ENCODE results near the gene FZD10. TPM values are rescaled to one million over a fixed set of nuclear protein-coding genes. Genes with fewer than 3 reads are reported as not detected.

FZD10 gene
- total RNA-seq, 3 donors from 2014 or later (not counting 1 experiment from before 2014, with no cell fraction given), result not detected

GRCh38 chr12:130143136-130143535, 19.1 kb upstream of the FZD10 start:
- Mint-ChIP-seq H3K27ac (no peak overlapping the region), H3K9me3 (no peaks in the 10 kb centered on the region), H3K27me3 (ENCODE audit: low read depth in 2 of 2) (peaks cover 0 to 4% of the 10 kb centered on the region in 2 donors), H3K4me3 (no peak overlapping the region), H3K36me3 (no peaks in the 10 kb centered on the region), H3K4me1 (no peaks in the 10 kb centered on the region)
- no peaks in the 10 kb centered on the region for H3K9me3 ChIP-seq (ENCODE audit: control insufficient read depth, insufficient read depth, low read length)
- ATAC-seq (no peak), DNase-seq (no peak)
- TF ChIP-seq, protein P1, sequence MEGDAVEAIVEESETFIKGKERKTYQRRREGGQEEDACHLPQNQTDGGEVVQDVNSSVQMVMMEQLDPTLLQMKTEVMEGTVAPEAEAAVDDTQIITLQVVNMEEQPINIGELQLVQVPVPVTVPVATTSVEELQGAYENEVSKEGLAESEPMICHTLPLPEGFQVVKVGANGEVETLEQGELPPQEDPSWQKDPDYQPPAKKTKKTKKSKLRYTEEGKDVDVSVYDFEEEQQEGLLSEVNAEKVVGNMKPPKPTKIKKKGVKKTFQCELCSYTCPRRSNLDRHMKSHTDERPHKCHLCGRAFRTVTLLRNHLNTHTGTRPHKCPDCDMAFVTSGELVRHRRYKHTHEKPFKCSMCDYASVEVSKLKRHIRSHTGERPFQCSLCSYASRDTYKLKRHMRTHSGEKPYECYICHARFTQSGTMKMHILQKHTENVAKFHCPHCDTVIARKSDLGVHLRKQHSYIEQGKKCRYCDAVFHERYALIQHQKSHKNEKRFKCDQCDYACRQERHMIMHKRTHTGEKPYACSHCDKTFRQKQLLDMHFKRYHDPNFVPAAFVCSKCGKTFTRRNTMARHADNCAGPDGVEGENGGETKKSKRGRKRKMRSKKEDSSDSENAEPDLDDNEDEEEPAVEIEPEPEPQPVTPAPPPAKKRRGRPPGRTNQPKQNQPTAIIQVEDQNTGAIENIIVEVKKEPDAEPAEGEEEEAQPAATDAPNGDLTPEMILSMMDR (IDR thresholded peaks at IDR 0.05), result no peak
- 88% methylated on average over 9 of the region's 9 CpGs for WGBS (ENCODE audit: insufficient coverage)
- H3K4me3 ChIP-seq (ENCODE audit: low read length), result no peak overlapping the region
- H3K36me3 ChIP-seq (ENCODE audit: control insufficient read depth, insufficient read depth, low read length), result no peaks in the 10 kb centered on the region
- intact Hi-C loops (cut with micrococcal nuclease), result no loop called here
- no peaks in the 10 kb centered on the region for H3K27me3 ChIP-seq (ENCODE audit: control insufficient read depth, insufficient read depth, low read length)
- no peaks in the 10 kb centered on the region for H3K4me1 ChIP-seq (ENCODE audit: control insufficient read depth, insufficient read depth, low read length)
- no peak overlapping the region for H3K27ac ChIP-seq (ENCODE audit: low read length)

DNA sequence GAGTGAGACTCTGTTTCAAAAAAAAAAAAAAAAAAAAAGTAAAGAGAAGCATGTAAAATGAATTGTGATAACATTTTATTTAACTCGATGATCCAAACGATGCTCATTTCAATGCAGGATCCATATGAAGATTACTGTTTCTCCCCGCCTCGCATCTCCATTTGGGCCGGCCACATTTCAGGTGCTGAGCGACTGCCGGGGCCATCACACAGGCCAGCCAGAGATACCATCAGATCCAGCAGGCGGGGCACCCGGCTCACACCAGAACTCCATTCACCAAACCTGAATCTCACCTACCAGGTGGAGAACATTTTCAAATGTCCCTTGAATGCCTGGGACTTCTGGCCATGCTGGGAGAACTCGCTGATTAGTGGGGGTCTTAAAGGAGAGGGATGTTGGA, 18.0 kb upstream of the FZD10 start:
- peaks cover 0 to 4% of the 10 kb centered on the region in 2 donors for H3K27me3 Mint-ChIP-seq (ENCODE audit: low read depth in 2 of 2)
- no peak for ATAC-seq
- no peak overlapping the region for H3K4me3 Mint-ChIP-seq
- DNase-seq, result no peak
- no peaks in the 10 kb centered on the region for H3K4me1 Mint-ChIP-seq
- no peak overlapping the region for H3K4me3 ChIP-seq (ENCODE audit: low read length)
- WGBS (ENCODE audit: insufficient coverage), result 88% methylated on average over 10 of the region's 10 CpGs
- H3K4me1 ChIP-seq (ENCODE audit: control insufficient read depth, insufficient read depth, low read length), result no peaks in the 10 kb centered on the region
- intact Hi-C loops (cut with micrococcal nuclease), result no loop called here
- no peaks in the 10 kb centered on the region for H3K27me3 ChIP-seq (ENCODE audit: control insufficient read depth, insufficient read depth, low read length)
- H3K27ac Mint-ChIP-seq, result no peak overlapping the region
- H3K36me3 Mint-ChIP-seq, result no peaks in the 10 kb centered on the region
- no peaks in the 10 kb centered on the region for H3K9me3 ChIP-seq (ENCODE audit: control insufficient read depth, insufficient read depth, low read length)
- H3K36me3 ChIP-seq (ENCODE audit: control insufficient read depth, insufficient read depth, low read length), result no peaks in the 10 kb centered on the region
- H3K27ac ChIP-seq (ENCODE audit: low read length), result no peak overlapping the region
- TF ChIP-seq, protein P1 (IDR thresholded peaks at IDR 0.05), result no peak
- no peaks in the 10 kb centered on the region for H3K9me3 Mint-ChIP-seq

DNA sequence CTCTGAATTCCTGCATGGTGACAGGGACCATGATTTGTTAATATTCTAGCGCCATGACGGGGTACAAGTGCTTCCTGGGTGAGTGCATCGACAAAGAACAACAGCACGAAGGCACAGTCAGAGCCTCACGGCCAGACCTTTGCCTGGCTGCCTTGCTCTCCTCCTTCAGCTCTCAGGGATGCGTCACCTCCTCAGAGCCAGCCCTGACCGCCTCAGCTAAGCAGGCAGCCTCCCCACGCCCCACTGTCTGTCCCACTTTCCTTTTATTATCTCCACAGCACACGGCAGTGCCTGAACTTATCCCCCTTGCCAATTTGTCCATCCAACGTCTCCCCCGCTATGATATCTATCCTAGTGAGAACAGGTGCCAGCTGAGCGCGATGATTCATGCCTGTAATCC, 16.5 kb upstream of the FZD10 start:
- no peaks in the 10 kb centered on the region for H3K27me3 ChIP-seq (ENCODE audit: control insufficient read depth, insufficient read depth, low read length)
- intact Hi-C loops (cut with micrococcal nuclease), result no loop called here
- no peak overlapping the region for H3K4me3 Mint-ChIP-seq

More for the DNA sequence above, 16.5 kb upstream of the FZD10 start:
- H3K27ac Mint-ChIP-seq, result no peak overlapping the region
- H3K4me1 Mint-ChIP-seq, result no peaks in the 10 kb centered on the region
- Histone ChIP-seq H3K4me3 (ENCODE audit: low read length) (no peak overlapping the region), H3K27ac (ENCODE audit: low read length) (no peak overlapping the region), H3K36me3 (ENCODE audit: control insufficient read depth, insufficient read depth, low read length) (no peaks in the 10 kb centered on the region), H3K9me3 (ENCODE audit: control insufficient read depth, insufficient read depth, low read length) (no peaks in the 10 kb centered on the region), H3K4me1 (ENCODE audit: control insufficient read depth, insufficient read depth, low read length) (no peaks in the 10 kb centered on the region)
- DNase-seq (no peak), ATAC-seq (no peak)
- WGBS (ENCODE audit: insufficient coverage), result 69% methylated on average over 13 of the region's 13 CpGs
- H3K27me3 Mint-ChIP-seq (ENCODE audit: low read depth in 2 of 2), result peaks cover 0 to 4% of the 10 kb centered on the region in 2 donors
- no peaks in the 10 kb centered on the region for H3K36me3 Mint-ChIP-seq
- no peaks in the 10 kb centered on the region for H3K9me3 Mint-ChIP-seq
- TF ChIP-seq, protein P1 (IDR thresholded peaks at IDR 0.05), result no peak
